Stimulated activated CD4-positive, alpha-beta T cell treated with anti-CD3 and anti-CD28 coated beads, Interleukin-12 subunit alpha, Interleukin-12 subunit beta, amount 100 ng/mL, for 4 hours (primary cell): ENCODE measurements around the gene CTDSP2.

Experiments
- DNase-seq: peaks from one replicate; pipeline ENCODE4 v3.0.0-alpha.2; 2020

The CTDSP2 gene

GRCh38 chr12:57813111-57813970, 33.2 kb downstream of the CTDSP2 start:
- DNase-seq: no peak

- DNase-seq: no peak
These were observed 35.3 kb downstream of the CTDSP2 start for GRCh38 chr12:57811028-57811755.

GRCh38 chr12:57810450-57810849, 36.1 kb downstream of the CTDSP2 start:
- DNase-seq: no peak

GRCh38 chr12:57809425-57809824, 37.1 kb downstream of the CTDSP2 start:
- DNase-seq: no peak

GRCh38 chr12:57808351-57808750, 38.2 kb downstream of the CTDSP2 start:
- DNase-seq: no peak

GRCh38 chr12:57807285-57807684, 39.2 kb downstream of the CTDSP2 start:
- no peak for DNase-seq

GRCh38 chr12:57806677-57807076, 39.9 kb downstream of the CTDSP2 start:
- DNase-seq: no peak

- peak; percentile 16 for DNase-seq
These were observed 43.1 kb downstream of the CTDSP2 start for GRCh38 chr12:57803319-57803893.

- no peak for DNase-seq
These were observed 43.9 kb downstream of the CTDSP2 start for GRCh38 chr12:57802607-57803006.

- no peak for DNase-seq
These were observed 45.6 kb downstream of the CTDSP2 start for GRCh38 chr12:57800965-57801364.

GRCh38 chr12:57797933-57798332, 48.6 kb downstream of the CTDSP2 start:
- DNase-seq: no peak

- DNase-seq: no peak
These were observed 49.5 kb downstream of the CTDSP2 start for GRCh38 chr12:57796996-57797395.

GRCh38 chr12:57795354-57795753, 51.2 kb downstream of the CTDSP2 start:
- DNase-seq: no peak

- DNase-seq: no peak
These were observed 52.6 kb downstream of the CTDSP2 start for GRCh38 chr12:57793920-57794319.

GRCh38 chr12:57783861-57784260, 62.7 kb downstream of the CTDSP2 start:
- DNase-seq: no peak

GRCh38 chr12:57783466-57783801, 63.1 kb downstream of the CTDSP2 start:
- no peak for DNase-seq

- DNase-seq: peak; percentile 98
These were observed 63.7 kb downstream of the CTDSP2 start, which contains the start of gene TSFM for GRCh38 chr12:57782608-57783465. TSS of gene TSFM (plus strand) at chr12:57782787. CDS start at chr12:57782802, 15 bp downstream.

GRCh38 chr12:57782243-57782607, 64.3 kb downstream of the CTDSP2 start:
- no peak for DNase-seq

GRCh38 chr12:57781801-57782200, 64.7 kb downstream of the CTDSP2 start:
- DNase-seq: no peak

GRCh38 chr12:57781244-57781643, 65.3 kb downstream of the CTDSP2 start:
- DNase-seq: no peak

- DNase-seq: no peak
These were observed 66.1 kb downstream of the CTDSP2 start for GRCh38 chr12:57780284-57780897.

- DNase-seq: no peak
These were observed 66.8 kb downstream of the CTDSP2 start for GRCh38 chr12:57779736-57780135.
